HG02763 (cell line): ENCODE measurements around the gene UBE2QL1.

Experiments
- ATAC-seq: cut with Tn5 transposase; IDR thresholded peaks from one replicate; pipeline ENCODE4 v1.9.1; 2021; ENCODE audit warnings: mild to moderate bottlenecking, moderate library complexity; ENCODE audit not compliant: unreplicated experiment

Gene UBE2QL1

DNA sequence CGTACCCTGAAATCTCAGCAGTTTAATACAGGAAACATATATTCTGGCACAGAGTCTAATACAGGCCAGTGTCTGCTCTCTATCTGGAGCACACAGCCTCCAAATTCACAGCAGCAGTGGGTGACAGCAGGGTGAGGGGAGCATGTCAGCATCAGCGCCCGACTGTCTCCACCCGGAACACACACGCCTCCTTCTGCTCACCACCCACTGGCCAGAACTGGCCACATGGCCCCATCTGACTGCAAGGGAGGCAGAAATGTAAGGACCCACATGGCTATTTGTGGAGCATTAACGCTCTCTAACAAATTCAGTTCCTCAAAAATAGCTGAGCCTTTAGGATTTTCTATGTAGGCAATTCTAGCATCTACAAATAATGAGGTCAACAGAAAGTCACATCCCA is 24.6 kb downstream of the UBE2QL1 start:
- ATAC-seq, result no peak

DNA sequence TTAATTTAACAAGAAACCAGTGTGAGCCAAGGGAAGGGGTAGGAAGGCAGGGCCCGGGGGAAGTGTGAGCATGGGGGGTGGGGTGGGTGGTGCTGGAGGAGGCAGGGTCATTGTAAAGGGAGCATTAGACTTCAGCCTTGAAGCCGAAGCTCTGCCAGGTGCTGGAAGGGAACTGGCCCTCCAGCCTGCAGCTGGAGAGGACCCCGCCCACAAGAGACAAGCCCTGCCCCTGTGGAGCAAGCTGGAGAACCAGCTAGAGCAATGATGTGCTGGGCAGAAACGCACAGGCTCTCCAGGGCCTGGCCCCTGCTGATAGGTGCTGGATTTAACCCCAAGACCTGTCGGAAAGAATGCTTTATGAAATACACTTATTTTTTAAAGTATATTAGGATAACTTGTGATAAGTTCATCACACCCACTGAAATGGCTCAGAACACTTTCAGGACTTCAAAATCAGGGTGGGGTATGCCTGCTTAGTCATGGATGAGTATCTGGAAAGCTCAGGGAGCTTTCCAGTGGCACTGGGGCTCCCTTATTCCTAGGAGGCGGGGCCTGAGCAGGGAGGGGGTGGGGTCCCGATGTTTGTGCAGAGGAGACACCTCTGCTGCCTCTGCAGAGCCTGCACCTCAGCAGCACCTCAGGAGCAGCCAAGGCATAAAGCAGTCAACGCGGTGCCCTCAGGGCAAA is 27.1 kb downstream of the UBE2QL1 start:
- no peak for ATAC-seq

DNA sequence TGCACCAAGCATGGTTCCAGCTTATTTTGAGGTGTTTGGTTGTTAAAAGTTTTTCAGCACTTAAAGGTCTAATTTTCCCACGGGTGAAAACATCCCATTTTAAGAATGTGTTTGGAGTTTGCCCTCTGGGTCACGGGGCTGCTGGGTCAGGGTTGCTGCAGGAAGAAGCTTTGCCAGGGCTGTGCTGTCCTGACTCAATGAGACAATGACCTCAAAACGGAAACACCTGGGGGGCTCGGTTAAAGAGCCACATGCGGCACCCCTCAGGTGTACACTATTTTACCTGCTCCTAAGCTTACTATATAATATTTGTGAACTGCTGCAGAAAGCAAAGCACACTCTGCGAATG is 27.6 kb downstream of the UBE2QL1 start:
- ATAC-seq, result no peak

DNA sequence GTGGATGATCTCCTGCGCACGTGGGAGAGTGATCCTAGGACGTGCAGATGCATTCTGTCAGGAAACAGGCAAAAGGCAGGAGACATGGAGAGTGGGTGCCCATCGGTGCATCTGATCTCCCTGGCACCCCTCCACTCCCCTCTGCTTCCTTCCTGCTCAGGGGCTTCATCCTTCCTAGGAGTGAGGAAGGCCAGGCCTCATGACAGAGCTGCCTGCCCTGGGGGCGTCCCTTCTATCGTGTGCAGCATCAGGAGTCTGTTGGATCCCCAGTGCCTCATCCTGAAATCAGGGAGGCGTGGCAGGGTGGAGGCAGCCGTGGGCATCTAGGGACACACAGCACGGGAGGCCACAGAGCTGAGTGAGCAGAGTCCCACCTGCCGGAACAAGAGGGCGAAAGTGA is 30.1 kb downstream of the UBE2QL1 start:
- no peak for ATAC-seq

DNA sequence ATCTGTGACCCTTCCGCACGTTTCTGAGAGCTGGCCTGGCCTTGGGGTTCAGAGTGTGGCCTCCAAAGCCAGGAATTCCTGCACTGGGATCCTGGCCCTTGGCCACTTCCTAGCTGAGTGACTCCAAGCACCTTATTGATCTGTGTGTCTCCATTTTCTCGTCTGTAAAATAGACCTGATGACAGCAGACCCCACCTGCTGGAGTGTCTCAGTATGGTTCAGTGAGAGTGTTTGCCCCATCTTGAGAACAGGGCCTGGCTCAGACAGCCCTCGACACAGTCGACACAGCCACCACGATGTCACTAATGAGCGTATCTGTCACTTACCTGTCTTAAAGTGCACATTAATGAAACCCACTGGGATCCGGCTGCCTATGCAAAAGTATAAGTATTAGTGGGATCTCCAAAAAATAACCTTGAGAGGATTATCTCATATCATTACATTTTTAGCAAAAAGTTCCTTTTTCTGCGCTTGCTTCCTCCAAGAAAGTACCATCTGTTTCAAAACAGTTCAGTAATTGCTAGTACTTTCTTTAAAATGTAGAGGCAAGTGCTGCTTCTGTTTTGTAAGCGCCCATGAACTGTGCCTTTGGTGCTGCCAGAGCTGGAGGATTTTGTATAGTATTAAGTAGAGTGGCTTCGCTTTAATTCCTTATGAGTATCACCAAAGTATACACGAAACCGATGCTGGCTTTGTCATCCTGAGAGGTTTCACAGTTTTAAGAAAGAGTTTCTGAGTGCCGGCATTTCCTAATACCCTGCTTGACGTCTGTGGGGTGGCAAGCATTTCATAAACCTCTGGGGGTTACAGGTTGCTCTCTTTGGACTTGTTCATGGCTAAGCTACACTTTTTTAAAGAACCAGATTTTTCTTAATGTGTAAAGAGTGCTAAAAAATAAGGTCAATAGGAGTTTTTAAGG is 31.7 kb downstream of the UBE2QL1 start:
- peak; percentile 55 for ATAC-seq

DNA sequence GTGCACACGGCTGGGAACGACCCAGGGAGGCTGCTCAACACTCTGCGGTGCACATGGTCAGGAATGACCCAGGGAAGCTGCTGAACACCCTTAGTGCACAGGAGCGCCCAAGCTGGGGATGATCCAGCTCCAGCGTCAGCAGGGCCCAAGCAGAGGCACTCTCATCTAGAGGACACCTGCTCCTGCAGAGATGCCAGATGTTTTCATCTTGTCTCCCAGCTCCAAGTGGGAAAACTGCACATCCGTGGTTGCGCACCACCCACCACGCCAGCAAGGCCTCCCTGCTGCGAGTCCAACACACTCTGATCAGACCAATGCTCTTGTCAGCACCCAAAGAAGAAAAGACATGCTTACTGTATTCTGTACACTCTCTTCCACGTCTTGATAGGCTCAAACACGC is 34.1 kb downstream of the UBE2QL1 start:
- no peak for ATAC-seq

DNA sequence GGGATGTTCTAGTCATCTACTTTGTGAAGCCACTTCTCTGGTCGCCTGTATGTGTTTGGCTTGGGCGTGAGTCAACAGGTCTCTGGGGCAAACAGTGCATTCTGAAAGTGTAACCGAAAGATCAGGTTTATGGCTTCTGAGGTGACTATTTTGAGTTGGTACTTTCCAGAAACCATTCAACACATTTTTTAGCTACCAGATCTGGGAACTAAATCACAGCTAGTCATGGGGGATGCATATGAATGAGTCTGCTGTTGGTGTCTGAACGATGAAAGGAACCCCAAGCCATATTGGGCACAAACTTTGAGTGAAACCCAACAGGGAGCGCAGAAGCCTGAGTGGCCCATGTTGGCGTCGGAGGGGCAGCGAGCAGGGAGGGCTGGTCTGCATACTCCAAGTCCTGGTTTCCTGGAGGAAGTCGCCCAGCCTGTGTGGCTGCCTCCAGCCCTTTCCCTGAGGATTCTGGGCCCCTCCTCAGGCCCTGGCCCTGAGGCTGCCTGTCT is 35.3 kb downstream of the UBE2QL1 start:
- ATAC-seq, result peak; percentile 83

DNA sequence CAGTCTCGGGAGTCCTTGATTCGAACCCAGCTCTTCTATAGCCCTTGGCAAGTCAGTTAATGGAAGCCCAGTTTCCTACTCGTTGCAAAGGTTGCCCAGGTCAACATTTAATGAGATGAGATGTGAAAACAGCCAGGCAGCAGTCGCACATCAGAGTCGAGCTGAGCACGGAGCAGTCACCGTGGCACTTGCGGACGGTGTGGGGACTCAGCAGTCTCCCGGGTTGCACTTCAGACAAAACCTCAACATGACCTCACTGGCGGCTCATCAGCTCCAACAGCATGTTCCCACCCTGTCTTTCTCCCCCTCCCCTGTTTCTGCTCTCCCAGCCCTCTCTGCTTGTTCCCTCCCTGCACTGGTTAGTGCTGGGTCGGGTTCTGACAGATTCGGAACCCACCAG is 35.8 kb downstream of the UBE2QL1 start:
- no peak for ATAC-seq

DNA sequence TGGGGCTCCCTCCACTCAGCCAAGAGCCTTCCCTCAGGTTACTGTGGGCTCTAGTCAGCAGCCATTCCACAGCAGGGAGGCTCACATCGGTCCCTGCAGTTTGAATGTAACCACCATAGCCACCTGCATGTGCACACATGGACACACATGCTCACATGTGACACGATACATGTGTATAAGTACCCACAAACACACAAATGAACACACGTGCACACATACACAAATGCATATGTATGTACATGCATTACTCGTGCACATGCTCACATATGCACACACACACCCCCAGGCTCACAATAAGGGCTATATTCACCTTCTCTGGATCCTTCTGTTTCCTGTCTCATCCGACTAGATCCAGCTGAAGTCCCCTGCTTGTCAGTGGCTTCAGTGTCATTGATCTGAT is 36.2 kb downstream of the UBE2QL1 start:
- ATAC-seq, result no peak

DNA sequence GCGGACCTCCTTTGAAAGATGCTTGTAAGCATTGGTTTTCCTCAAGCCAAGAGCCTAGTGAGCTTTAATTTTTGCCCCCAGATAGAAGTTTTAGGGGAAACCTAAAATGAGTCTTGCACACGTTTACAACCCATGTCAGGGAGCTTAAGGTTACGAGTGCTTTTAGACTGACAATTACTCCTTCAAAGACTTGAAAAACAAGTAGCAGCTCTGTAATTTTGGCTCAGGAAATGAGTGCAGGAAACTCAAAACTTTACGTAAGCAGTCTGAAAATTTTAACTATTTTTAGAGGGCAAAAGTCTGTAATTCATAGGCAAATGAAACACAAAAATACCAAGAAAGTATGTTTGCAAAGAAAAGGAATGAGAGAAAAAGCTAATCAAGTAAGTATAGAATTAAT is 36.8 kb downstream of the UBE2QL1 start:
- no peak for ATAC-seq

DNA sequence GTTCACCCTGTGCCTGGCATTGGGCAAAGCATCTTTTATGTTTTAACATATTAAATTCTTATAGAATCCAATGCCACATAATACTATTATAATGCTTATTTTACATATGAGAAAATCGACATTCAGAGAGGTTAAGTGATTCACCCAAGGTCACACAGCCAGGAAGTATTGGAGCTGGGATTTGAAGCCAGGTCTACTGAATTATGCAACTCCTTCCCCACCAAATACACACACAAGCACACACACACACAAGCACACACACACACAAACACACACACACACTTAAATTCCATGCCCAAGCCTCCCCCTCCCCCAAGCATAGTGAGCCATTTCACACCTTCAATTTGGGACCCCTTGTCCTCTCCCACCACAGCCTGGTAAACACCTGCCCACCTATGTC is 37.4 kb downstream of the UBE2QL1 start:
- ATAC-seq, result no peak

DNA sequence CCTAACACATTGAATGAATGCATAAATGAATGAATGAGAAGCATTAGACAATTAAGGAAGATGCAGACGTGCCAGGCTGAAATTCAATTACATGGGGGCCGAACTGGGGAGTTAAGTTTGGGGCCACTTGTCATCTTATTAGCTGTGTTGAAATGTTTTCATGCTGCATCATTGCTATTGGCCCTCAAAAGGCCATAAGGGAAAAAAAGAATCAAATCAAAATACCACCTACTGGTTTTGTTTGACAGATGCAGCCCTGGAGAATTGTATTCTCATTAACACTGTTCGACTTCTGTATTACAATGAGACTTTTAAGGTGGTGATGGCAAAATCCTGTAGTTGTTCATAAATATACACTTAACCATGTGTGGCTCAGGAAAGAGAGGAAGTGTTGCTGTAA is 38.4 kb downstream of the UBE2QL1 start:
- ATAC-seq, result no peak

DNA sequence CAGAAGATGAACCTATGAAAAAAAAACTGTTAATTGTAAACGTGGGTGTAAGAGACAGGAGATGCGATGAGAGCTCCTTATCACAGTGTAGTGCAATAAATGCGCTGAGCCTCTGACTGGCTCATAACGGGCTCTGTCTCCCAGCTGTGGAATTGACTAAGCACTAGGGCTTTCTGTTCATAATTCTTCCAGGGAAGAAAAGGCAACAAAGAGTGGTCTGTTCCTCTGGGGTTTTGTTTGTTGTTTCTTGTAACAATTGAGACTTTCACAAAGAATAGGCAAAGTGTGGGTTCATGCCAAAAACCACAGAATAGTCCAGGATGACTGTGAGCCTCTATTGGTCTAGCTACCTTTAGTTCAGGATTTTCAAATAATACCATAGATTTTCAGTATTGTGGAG is 39.4 kb downstream of the UBE2QL1 start:
- ATAC-seq, result no peak

DNA sequence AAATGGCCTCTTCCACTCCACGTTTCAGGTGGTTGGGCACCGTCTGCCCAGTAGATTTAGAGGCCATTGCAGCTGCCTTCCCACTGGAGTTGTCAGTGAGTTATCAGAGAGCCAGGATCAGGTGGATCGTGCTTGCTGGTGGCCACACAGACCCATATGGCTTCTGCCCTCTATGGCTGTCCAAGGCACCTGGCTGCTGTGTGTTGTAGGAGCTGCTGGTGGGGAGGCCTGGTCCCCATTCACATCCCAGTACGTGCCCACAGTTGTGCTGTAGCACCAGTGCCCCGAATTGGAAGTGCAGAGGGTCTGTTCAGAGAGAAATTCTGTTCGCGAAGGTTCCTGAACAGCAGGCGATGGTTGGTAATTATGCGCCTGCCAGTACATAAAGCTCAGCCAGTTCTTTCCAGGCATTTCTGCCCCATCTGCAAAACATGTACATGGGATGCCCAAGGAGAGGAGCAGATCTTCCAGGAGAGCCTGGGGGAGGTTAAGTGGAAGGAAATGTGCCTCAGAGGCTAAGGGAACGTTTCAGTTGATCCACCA is 41.1 kb downstream of the UBE2QL1 start:
- ATAC-seq, result no peak

DNA sequence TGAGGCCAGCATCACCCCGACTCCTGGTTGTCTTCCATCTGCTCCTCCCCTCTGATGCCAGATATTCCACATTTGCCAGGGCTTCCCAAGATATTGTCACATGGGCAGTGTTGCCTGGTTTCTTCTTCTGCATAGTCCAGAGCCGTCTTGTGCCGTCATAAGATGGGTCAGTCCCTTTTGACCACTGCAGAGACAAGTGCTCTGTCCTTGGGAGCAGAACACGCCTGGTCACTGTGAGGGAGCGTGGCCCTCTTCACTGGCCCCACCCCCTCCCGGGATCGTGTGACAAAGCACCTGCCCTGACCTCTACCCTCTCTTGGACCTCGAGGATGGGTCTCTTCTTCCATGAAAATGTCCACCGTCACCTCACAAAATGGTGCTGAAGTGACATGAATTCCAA is 41.6 kb downstream of the UBE2QL1 start:
- no peak for ATAC-seq

DNA sequence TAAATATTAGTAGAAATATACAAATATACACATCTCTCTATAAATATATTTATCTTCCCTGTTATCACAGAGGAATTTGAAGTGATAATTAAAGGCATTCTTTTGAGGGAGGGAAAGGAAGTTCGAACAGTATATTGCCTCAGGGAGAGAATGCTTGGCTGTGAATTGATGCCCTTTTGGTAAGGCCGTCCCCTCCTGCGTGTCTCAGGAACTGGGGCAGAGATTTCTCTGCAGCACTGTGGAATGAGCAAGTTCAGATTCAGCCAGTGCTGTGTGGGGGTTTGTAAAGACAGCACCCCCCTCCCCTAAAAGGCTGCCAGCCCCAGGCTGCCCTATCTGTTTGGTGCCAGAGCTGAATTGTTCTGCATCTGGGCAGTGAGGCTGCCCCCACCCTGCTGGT is 42.0 kb downstream of the UBE2QL1 start:
- ATAC-seq, result no peak

DNA sequence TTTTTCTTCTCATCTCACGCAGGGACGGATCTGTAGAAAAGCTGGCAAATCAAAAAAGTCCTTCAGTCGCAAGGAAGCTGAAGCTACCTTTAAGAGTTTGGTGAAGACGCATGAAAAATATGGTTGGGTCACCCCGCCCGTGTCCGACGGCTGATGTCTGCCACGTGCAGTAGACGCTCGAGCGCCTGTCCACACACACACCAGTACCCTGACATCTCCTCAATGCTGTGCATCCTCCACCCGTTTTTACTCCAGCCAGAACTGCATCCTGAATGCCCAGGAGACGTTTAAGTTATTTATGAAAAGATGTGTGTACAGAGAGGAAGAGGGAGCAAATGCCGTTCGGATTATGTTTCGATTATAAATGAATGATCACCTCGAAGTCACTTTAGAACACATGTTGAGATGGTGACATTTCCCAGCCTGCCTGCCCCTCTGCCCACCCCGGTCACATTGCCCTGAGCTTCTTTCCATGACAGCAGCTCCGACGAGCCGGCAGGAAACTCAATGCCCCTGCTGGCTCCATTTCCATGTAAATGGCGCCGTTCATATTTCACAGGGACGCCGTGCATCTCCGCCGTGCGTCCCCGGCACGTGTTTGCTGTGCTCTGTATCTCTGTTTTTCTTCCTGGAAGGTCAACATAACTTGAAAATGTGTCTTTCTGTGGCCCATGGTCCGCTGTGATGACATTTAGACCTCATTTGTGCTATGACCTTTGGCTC is 42.7 kb downstream of the UBE2QL1 start:
- ATAC-seq, result no peak

DNA sequence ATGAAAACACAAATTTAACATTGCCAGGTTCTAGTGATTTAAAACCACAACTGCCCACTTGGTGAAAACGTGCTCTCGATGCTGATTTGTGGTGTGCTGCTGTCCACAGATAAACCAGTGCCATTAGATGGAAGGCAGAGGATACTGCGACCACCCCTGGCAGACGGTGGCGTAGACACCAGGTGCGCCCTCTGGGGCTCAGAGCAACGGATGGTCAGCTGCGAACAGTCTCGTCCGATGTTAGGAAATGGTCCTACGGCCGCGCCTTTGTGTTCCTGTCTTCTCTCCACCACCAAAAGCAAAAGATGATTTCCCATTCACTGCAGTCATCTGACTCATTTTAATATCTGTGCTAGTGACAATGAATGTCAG is 43.2 kb downstream of the UBE2QL1 start:
- ATAC-seq, result no peak

DNA sequence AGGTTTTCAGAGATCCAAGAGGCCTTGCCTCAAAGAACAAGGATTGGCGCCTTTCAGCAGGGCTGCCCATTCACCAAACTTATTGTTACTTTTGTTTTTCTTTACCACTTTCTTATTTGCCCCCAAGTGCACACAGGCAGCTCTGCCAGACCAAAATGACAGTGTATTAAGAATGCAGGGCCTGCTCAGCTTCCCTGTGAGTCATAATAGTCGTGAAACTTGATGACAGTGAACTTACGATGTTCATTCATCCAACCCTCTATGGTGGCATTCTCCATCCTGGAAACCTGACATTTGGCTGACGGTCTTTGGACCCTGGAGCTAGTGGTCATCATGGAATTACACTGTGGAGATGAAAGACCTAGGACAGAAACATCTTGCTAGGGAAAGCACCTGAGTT is 44.3 kb downstream of the UBE2QL1 start:
- ATAC-seq, result peak; percentile 29

DNA sequence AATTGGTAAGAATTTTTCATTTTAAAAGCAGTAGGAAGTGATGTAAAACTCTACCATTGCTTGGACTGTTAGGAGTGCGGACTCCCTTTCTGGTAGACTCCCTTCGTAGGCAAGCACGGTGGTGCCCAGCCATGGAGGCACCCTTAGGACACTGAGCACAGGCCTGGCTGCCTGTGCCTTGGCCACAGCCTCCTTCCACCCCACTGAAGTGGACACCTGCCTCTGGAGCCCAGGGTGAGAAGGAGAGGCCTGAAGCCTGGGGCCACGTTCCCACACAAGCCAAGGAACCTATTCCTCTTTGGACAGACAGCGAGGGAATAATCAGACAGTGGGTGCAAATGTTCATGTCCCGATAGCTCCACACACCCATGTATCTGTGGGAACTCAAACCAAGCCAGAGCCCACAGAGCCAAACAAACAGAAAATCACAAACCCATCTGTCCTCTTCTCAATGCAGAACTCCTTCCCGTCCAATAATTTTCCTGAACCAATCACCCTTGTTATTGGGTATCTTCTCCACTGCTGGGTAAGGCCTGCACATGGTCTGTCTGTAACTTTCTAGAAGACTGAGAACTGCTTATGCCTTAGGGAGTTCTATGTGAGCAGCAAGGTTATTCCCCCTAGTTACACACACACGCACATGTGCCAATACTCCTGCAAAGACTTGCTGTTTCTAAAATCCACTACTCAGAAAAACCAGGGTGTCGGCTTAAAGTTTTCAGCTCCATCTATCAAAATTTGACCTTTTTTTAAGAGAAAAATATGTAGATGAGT is 45.2 kb downstream of the UBE2QL1 start:
- ATAC-seq, result peak; percentile 35

DNA sequence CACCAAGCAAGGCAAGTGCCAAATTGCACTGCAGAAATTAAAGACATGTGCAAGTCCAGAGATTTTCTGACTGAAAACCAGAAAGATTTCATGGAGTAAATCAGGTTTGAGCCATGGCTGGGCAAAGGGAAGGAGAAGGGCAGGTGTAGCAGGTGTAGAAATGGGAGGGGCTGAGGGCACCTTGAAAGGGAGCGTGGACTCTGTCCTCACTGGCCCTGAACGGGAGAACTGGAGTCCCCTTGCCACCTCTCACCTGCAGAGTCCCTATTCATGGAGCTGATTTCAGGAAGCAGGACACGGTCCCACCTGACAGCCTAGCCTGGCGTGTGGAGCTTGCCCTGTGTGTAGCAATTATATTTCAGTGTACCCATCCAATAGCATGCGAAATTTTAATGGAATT is 46.3 kb downstream of the UBE2QL1 start:
- no peak for ATAC-seq
